ENCODE data around the gene VWC2L. TPM values are rescaled to one million over a fixed set of nuclear protein-coding genes. Genes with fewer than 3 reads are reported as not detected.

Gene VWC2L
- total and polyA plus RNA-seq, 4 donors = not detected

GRCh38 chr2:214503568-214503967 lies 92.7 kb downstream of the VWC2L start:
- TF ChIP-seq HNF4A (conservative IDR thresholded peaks at IDR 0.05) (no peak), TAF1 (conservative IDR thresholded peaks at IDR 0.05) (no peak), JUND (IDR thresholded peaks at IDR 0.05) (no peak), SP1 (IDR thresholded peaks at IDR 0.05) (no peak), FOXA2 (IDR thresholded peaks at IDR 0.05) (no peak), HNF4G (IDR thresholded peaks at IDR 0.05) (no peak), EGR1 (IDR thresholded peaks at IDR 0.05; ENCODE audit: low read depth in 2 of 2) (no peak), ZBTB33 (IDR thresholded peaks at IDR 0.05) (no peak), REST (IDR thresholded peaks at IDR 0.05) (no peak), MAX (IDR thresholded peaks at IDR 0.05) (no peak), YY1 (IDR thresholded peaks at IDR 0.05) (no peak), RAD21 (IDR thresholded peaks at IDR 0.05) (no peak), ATF3 (IDR thresholded peaks at IDR 0.05) (no peak), CTCF (IDR thresholded peaks at IDR 0.05; ENCODE audit: low read depth, low read length, missing input control) (no peak)
- Histone ChIP-seq H3K27me3 (ENCODE audit: control insufficient read depth in 4 of 4, insufficient read depth in 4 of 4, low read length in 3 of 4) (no peaks in the 10 kb centered on the region), H3K4me1 (ENCODE audit: control insufficient read depth in 4 of 4, insufficient read depth in 4 of 4, low read length in 3 of 4) (no peaks in the 10 kb centered on the region), H3K9me3 (ENCODE audit: control insufficient read depth in 4 of 4, low read length in 3 of 4) (no peaks in the 10 kb centered on the region), H3K27ac (ENCODE audit: low read depth in 1 of 2, low read length in 2 of 2) (no peak overlapping the region), H3K4me3 (ENCODE audit: low read depth in 1 of 3, low read length in 3 of 3) (no peak overlapping the region), H3K36me3 (ENCODE audit: control insufficient read depth in 4 of 4, insufficient read depth in 3 of 4, low read depth in 1 of 4, low read length in 3 of 4) (no peaks in the 10 kb centered on the region), H3K9ac (ENCODE audit: low read depth in 1 of 2, low read length in 2 of 2) (no peak overlapping the region)
- WGBS = 78% methylated on average over 1 of the region's 1 CpG
- DNase-seq (ENCODE audit: low spot score) = no peak

GRCh38 chr2:214504599-214505376 lies 93.9 kb downstream of the VWC2L start:
- no peaks in the 10 kb centered on the region for H3K36me3 ChIP-seq (ENCODE audit: control insufficient read depth in 4 of 4, insufficient read depth in 3 of 4, low read depth in 1 of 4, low read length in 3 of 4)
- no peak overlapping the region for H3K27ac ChIP-seq (ENCODE audit: low read depth in 1 of 2, low read length in 2 of 2)
- no peak for DNase-seq (ENCODE audit: low spot score)
- 69% methylated on average over 8 of the region's 8 CpGs for WGBS
- H3K9ac ChIP-seq (ENCODE audit: low read depth in 1 of 2, low read length in 2 of 2) = no peak overlapping the region
- H3K4me1 ChIP-seq (ENCODE audit: control insufficient read depth in 4 of 4, insufficient read depth in 4 of 4, low read length in 3 of 4) = no peaks in the 10 kb centered on the region
- no peak overlapping the region for H3K4me3 ChIP-seq (ENCODE audit: low read depth in 1 of 3, low read length in 3 of 3)
- peaks cover 0 to 3% (median 0%) of the 10 kb centered on the region in 4 donors for H3K27me3 ChIP-seq (ENCODE audit: control insufficient read depth in 4 of 4, insufficient read depth in 4 of 4, low read length in 3 of 4)
- no peaks in the 10 kb centered on the region for H3K9me3 ChIP-seq (ENCODE audit: control insufficient read depth in 4 of 4, low read length in 3 of 4)
- TF ChIP-seq TAF1 (conservative IDR thresholded peaks at IDR 0.05) (no peak), MAX (IDR thresholded peaks at IDR 0.05) (no peak), HNF4G (IDR thresholded peaks at IDR 0.05) (no peak), CTCF (IDR thresholded peaks at IDR 0.05; ENCODE audit: low read depth, low read length, missing input control) (no peak), FOXA2 (IDR thresholded peaks at IDR 0.05) (no peak), RXRA (IDR thresholded peaks at IDR 0.05) (no peak)
